Muscle of back (tissue), 11 donors: ENCODE measurements around the gene PARP12. TPM values are rescaled to one million over a fixed set of nuclear protein-coding genes. Genes with fewer than 3 reads are reported as not detected.

Source experiments
- DNase-seq, 3 donors: peaks; one replicate each; pipeline versions ENCODE4 v3.0.0 to v3.0.0-alpha.2; 2013
- polyA plus RNA-seq, 10 donors: library from polyadenylated mRNA; unstranded; fragments of 120-200 nt; gene quantifications; one replicate each; pipeline ENCODE4 v1.2.1, GENCODE V29; 2013; ENCODE audit not compliant: insufficient read length in 10 of 10

PARP12 gene
- polyA plus RNA-seq, 10 donors: 5.8 to 17.6 (median 10.1) TPM

DNA sequence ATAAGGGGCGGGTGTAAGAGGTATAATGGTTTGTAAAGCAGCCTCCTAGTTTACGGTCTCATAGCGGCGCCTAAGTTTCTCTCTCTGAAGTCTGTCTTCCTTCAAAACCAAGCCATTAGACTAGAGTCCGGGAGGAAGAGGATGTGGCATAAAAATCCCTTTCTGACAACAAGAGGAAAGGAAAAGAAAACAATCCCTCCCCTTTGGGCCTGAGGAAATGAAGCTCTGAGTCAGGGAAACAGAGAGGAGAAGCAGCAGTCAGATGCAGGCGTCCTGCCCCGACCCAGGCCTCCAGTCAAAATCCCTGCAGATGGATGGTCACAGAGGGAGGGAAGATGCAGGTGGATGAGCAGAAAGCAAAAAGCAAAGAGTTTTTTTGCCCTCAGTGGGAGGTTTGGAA is 23.7 kb downstream of the PARP12 start:
- DNase-seq: peak in 1 of 3 donors; percentile 23

DNA sequence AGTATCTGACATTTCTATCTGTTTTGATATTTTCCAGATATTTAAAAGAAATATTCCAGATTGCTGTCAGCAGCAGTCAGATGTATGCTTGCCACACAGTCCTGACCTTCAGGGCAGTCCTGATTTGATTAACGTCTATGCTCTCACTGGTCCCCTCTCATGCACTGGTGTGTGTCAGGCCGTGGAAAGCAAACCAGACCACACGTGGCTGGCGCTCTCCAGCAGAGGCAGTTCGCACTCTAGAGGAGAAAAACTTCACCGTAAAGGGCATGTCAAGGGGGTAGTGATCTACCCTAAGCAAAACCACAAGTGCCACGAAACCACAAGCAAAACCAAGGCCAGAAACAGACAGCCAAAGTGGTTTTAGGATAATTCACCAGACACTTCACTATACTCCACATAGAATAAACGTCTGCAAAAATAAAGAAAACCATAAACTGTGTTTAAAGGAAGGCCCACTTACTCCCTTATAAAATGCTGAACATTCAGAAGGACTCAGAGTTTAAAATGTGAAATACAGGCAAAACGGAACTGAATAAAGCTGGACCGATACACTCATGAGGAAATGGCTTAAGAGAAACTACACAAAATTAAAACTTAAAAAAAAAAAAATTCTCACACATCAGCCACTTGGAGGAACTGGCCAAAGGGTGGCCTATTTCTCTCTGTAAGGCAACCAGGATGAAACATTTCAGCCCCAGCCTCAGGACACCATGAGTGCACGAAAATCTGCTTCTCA is 26.4 kb downstream of the PARP12 start:
- DNase-seq: no peak

DNA sequence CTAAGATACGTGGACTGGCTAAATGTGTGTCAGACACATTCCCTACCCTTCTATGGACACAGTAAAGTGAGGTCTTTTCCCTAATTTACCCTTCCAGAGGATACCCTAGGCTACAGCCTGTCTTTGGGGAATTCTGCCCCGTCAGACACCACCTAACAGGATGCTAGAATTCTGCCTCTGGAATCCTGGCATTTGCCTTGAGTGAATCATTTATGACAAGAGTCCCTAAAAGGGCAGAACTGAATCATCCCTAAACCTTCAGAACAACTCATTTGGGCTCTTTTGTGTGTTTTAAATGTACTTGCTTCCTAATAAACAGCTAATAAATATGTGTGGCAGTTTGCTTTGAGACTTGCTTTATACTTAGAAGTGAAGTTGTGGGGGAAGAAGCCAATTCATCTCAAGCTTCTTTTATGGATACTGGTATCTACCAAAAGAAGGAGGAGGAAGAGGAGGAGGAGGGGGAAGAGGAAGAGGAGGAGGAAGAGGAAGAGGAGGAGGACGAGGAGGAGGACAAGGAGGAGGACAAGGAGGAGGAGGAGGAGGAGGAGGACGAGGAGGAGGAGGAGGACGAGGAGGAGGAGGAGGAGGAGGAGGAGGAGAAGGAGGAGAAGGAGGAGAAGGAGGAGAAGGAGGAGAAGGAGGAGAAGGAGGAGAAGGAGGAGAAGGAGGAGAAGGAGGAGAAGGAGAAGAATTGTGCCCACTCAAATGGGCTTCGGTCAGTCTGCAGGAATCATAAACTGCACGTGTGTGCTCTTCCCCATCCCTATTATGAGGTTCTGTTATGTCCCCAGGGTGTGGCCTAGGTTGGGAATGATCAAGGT is 27.1 kb downstream of the PARP12 start:
- DNase-seq: peak in 1 of 3 donors; percentile 47

DNA sequence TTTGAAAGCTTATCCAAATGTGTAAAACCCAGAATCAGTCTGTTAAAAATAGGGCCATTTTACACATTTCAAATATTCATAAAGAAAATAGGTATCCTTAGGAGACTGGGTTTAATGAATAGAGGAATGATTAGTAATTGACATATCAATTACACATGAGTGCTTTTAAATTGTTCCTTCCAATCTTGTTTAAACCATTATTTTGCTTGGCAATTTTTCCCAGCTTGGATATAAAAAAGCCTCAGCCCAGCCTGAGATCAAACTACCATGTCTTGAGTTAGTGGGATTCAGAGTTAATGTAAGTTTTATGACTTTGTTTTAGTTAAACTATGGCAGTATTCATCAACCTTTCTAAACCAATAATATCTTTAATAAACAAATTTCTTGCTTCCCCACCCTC is 28.3 kb downstream of the PARP12 start:
- no peak for DNase-seq

DNA sequence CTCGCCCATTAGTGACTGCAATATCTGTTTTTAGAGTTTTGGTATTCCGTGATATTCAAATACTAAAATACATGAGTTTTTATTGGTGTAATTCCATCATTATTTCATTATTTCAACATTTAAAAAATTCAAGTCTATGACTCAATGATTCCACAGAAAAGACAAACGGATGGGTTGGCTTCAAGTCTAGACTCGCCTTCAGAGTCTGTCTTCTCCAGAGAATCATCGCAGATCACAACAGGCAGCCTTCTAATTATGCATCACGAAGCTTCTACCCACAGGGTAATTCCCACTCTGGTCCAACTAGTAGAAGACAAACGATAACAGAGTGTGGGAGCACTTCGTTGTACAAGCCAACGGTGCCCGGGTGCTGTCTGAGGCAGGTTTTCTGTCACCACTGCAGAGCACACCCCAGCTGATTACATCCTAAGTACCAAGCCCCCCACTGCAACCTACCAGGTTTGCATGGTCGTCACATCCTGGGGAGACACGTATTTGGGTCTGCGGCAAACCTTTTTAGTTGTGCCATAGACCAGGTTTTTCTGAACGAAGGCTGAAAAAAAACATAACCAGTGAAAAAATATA is 28.9 kb downstream of the PARP12 start:
- DNase-seq: no peak

DNA sequence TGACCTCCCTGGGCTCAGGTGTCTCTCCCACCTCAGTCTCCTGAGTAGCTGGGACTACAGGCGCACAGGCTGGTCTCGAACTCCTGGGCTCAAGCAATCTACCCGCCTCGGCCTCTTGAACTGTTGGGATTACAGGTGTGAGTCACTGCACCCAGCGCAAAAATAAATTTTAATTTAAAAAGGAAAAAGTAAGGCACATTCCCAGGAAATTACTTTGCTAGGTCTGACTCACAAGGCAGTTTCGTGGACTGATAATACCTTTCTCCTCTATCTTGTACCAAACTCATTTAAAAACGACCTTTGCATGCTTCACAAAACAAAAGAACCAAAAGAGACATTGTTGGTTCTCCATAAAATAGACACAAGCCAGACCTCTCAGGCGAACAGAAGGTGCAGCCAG is 29.7 kb downstream of the PARP12 start:
- DNase-seq: no peak

DNA sequence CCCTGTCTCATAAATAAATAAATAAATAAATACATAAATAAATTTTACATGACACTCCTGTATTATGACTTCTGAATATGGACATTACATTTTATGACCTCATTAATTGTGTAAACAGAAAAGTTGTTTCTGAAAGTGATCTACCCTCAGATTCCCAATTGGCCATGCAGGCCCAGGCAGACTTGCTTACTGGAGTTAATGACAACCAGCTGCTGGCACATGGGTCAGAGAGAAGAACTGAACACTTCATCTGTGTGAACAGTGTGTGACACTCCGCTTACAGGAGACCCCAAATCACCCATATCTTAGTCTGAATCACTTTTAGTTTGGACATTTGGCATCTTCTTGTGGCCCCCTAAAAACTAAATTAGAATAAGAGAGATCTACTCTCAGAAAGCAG is 31.4 kb downstream of the PARP12 start:
- peak in 2 of 3 donors; percentile 22 for DNase-seq

DNA sequence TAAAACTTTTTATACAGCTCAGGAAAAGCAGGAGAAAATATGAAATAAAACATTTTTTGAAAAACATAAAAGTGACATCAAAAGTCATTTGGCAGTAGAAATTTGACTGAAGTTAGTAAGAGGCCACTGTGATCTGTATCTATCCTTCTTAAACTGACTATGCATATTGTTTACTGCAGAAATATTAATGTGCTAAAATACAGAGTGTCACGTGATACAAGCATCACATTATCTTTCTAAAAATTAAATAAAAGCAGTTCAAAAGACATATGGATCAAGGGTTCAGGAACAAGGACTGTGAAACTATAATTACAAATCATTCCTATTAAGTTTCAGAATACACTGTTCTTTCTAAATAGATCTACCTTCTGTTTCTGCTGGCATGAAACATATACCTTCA is 33.7 kb downstream of the PARP12 start:
- DNase-seq: no peak

DNA sequence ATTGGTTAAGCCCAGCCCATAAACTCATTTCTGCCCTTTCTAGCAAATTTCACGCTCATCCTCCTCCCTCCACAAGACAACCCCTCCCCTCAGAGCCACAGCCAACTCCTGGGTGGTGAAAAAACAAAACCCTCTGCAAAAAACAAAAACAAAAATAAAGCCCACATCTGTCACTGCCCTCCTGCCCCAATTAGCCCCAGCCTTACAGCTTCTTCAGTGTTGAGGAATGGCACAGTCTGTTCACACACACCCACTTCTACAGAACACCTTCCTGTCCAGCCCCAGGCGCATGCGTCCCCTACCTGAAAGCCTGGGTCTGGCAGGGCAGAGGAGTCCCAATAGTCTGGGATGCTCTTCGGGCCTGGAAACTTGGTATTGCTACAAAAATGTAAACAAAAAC is 34.4 kb downstream of the PARP12 start:
- no peak for DNase-seq

DNA sequence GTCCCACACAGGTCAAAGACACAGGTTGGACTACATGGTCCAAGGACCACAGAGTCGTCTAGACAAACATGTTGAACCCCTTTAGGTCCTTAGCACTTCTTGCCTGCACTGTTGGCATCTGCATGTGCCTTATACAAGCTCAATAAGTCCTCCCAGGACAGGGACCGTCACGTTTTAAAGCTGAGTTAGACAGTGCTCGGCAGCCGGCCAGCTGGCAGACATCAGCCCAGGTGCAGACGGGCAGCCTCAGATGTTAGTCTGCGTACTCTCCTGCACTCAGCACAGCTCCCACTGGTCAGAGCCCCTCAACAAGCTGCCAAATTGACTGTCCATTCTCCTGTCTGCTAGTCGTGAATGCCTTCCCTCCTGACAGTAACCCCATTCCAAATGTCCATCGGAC is 34.9 kb downstream of the PARP12 start:
- DNase-seq: no peak

DNA sequence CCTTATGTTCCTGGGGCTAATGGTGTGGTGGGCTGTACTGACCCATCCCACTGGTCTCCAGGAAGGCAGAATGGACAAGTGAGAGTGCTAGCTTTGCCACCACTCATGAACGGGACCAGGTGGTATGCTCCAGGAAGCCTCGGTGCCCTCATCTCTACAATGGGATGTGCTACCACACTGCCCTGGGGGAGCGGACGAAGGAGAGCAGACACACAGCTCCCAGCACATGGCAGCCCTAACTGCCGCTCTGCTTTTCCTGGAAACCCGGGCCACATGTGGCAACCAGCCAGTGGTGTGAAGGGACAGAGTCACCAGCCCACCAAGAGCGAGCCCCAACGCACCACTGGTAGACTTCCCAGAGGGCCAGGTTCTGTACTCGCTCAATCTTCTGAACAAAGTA is 35.8 kb downstream of the PARP12 start:
- no peak for DNase-seq

DNA sequence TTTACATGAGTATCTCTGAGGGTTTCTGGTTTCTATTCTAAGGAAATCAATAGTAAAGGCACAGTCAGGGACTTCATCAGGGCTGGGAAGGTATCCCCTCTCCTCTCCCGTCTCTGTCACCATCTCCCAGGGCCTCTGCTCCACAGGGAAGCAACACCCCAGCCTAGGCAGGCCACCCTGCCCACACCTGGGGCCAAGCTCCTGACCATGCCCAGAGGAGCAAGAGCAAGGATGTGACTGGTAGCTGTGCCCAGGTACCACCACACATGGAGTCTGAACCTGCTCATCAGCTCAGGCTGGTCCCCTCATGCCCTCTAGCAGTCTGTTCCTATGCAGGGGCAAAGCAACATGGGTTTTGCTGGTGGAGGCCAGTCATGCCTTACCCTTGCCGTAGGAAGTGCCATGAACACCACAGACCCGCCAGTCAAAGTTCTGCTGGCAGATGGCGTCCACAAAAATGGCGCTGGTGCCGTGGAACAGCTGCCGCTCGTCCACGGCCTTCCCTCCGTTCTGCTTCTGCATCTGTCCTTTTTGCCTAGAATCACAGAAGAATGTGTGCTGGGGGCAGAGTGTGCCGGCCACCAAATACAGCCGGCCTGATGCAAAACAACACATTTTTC is 36.8 kb downstream of the PARP12 start:
- no peak for DNase-seq

DNA sequence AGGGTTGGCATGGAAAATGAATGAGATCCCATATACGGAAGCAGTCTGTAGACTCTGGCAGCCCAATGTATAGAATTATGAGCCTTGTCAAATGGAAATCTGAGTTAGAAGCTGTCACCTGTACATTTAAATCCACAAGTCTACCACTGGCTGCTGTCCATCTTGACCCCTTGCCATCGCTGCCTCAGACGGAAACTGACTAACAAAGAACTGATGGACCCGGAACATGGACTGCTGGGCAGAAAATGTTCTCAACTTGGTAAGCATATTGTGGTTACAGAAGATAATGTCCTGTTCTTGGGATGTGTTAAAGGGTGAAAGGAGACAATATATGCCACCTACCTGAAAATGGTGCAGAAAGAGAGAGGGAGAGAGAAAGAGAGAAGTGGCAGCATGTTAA is 37.5 kb downstream of the PARP12 start:
- DNase-seq: no peak

DNA sequence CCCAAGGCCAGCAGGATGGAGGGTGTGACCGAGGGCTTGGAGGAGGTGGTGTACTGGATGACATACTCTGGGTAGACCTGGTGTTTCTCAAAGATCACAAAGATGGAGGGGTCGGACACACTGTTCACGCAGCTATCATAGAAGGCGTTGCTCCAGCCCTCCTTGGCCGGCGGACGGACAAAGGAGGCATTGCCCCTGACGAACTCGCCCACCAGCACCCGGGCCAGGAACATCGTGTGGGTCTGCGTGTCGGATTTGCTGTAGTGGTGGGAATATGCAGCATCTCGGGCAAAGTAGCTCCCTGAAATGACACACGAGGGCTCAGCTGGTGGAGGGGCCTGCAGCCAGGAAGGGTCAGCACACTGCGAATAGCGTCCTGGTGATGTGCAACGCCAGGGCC is 38.2 kb downstream of the PARP12 start:
- no peak for DNase-seq

DNA sequence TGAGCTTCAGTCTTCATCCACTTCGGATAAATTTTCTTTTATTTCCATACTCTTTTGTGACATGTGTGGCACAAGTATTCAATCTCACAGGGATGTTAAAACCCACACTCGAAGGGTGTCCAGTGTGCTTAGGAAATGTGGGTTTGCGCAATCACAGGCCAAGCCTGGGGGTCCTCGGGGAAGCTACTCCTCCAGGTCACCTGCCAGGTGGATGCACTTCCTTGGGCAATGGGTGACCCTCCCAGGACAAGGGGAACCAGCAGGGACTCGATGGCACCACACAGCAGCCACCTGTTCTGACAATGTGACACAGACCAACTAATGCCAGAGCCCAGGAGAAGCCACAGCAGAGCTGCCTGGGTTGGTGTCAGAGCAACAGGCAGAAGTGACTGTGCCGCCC is 39.0 kb downstream of the PARP12 start:
- DNase-seq: no peak

DNA sequence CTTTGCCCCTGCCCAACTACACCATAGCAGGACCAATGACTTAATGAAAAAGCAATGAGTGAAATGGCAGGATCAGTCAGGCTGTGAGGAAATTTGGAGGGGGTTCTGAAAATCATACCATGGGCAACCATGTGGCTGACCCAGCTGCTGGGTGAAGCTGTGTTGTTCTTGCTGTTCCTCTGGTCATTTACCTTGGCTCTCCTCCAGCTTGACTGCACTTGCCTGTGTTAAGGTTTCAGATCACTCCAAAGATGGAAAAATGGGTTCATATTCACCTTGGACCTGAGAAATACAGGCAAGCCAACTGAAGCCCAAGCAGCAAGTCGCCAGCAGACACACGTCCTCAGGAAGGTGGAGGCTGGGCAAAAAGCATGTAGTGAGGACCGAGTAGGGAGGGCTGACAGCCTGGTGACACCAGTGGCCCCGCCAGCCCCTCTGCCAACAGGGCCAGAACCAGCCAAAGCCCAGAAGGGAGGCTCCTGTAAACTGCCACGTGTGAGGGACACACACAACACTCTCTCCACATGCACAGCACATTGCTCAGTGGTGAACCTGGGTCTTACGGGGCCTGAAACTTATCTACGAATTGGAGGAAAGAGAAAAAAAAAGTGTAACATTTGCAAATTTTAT is 40.1 kb downstream of the PARP12 start:
- no peak for DNase-seq

DNA sequence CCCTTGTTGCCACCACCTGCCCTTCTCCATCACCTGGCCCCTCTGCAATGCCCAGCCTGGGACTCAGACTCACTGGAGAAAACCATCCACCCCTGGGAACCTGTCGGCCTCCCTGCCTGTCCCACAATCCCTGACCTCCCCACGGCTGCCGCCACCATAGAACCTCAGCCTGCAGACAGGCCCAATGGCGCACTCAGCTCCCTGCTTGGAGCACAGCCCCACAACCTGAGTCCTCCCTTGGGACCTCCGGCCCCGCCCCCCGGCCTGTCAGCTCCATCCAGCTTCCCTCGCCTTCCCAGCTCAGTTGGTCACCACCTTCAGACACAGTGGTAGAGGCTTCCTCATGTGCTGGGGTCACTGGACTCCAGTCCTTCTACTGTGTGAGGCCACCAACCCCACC is 41.1 kb downstream of the PARP12 start:
- no peak for DNase-seq

DNA sequence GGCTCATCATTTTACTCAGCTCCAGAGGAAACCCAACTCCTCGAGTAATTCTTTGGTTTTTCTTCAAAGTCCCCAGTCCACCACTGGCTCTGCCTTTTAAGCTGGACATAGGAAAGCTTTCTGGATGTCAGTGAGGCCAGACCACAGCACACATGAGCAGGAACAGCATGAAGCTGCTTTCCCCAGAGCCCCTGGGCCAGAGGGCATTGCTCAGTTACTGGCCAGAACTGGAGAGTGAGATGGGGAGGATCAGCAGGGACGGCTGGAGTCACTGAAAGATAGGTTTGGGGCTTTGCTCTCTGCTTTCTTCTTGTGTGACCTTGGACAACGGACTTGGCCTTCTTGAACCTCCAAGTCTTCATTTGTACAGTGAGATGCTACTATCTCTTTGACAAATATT is 43.1 kb downstream of the PARP12 start:
- DNase-seq: no peak

DNA sequence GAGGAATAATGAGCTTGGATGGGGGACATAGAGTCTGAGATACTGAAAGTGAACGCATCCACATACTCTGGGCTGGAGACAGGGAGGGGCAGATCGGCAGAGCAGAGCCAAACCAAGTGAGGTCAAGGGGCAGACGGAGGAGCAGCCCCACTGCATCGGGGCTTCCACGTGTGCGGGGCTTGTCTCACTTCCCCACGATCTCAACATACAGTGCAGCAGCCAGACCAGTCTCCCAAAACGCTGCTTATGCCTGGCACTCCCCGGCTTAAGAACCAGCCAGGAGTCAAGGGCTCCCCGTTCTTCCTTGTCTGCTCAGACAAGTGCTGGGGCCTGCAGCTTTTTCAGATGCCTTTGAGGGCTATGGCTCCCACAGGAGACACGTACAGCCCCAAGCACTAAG is 43.6 kb downstream of the PARP12 start:
- DNase-seq: no peak

DNA sequence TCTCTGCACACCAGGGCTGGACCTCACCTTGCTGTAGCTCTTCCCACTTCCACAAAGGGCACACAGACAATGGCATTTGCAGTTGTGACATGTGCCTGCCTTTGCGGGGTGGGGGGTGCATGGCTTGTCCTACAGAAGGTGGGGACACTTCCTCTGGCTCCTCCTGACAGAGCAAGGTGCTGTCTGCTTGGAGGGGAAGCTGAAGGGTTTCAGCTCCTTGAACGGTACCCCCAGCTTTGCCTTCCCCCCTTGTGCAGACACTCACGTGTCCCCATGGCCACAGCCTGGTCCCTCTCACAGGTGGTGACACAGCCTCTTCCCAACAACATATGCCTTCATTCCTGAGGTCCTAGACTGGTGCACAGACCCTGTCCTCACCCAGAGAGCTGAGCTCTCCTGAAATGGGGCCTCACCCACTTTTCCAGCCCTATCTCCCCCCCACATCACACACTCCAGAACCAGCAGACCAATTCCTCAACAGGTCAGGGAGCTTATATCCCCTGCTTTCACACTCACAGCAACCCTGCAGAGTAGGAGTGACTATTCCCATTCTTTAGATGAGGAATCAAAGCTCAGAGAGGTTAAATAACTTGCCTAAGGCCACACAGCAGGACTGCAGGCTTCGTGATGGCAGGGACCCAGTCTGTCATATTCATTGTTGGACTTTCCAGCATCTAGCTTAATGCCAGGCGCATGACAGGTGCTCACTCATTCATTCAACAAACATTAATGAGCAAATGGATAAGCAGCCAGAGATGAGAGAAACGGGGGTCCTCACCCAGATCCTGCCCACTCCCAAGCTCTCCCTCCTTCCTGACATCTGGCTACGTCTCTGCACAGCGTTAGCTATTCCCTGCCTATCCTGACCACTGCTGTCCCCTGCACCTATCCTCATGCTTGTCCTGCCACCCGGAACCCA is 44.4 kb downstream of the PARP12 start:
- no peak for DNase-seq

DNA sequence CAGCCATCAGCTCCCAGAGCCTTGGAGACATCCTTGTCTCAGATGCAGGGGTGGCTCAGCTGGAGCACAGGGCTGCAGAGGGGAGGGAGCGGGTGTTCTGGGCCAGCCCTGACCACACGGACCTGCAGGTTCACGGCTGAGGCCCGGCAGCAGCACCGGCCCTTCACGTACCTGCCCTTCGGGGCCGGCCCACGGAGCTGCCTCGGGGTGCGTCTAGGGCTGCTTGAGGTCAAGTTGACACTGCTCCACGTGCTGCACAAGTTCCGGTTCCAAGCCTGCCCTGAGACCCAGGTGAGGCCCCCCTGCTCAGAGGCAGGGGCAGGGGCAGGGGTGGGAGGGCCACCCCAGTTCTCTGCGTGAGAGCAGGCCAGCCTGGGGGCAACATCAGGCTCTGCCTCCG is 45.2 kb downstream of the PARP12 start:
- DNase-seq: no peak
